Esophagus squamous epithelium (tissue), 4 donors: Measurements from ENCODE around the gene SLC46A2.

Experiments
- CTCF ChIP-seq, 6 experiments: fragments of 450-650 bp in 4 of 6; fragments of 200-600 bp in 2 of 6; sonication (generic) in 2 of 6; IDR thresholded peaks; one replicate each; pipeline ENCODE4 v1.5.1; 2016 to 2019; ENCODE audit warnings: antibody characterized with exemption in 6 of 6, mild to moderate bottlenecking in 4 of 6, moderate library complexity in 4 of 6
- POLR2A ChIP-seq, 4 donors: fragments of 450-650 bp; IDR thresholded peaks; one replicate each; pipeline ENCODE4 v1.6.1; 2017; ENCODE audit warnings: antibody characterized with exemption in 4 of 4, mild to moderate bottlenecking in 4 of 4, moderate library complexity in 3 of 4

- TF ChIP-seq CTCF (IDR thresholded peaks at IDR 0.05) (no peak), POLR2A (IDR thresholded peaks at IDR 0.05) (no peak)
Observed at GRCh38 chr9:112933696-112934095, 43.0 kb upstream of the SLC46A2 start.
